ENCODE results near the gene DNASE1.

The DNASE1 gene

GRCh38 chr16:3687792-3688191 lies 33.3 kb downstream of the DNASE1 start:
- no peak overlapping the region for H3K4me3 ChIP-seq (ENCODE audit: low read depth, low read length)
- DNase-seq (ENCODE audit: low read depth, low spot score) = no peak
- TF ChIP-seq, protein P1, sequence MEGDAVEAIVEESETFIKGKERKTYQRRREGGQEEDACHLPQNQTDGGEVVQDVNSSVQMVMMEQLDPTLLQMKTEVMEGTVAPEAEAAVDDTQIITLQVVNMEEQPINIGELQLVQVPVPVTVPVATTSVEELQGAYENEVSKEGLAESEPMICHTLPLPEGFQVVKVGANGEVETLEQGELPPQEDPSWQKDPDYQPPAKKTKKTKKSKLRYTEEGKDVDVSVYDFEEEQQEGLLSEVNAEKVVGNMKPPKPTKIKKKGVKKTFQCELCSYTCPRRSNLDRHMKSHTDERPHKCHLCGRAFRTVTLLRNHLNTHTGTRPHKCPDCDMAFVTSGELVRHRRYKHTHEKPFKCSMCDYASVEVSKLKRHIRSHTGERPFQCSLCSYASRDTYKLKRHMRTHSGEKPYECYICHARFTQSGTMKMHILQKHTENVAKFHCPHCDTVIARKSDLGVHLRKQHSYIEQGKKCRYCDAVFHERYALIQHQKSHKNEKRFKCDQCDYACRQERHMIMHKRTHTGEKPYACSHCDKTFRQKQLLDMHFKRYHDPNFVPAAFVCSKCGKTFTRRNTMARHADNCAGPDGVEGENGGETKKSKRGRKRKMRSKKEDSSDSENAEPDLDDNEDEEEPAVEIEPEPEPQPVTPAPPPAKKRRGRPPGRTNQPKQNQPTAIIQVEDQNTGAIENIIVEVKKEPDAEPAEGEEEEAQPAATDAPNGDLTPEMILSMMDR (IDR thresholded peaks at IDR 0.05; ENCODE audit: low read depth, low read length) = no peak
- in situ Hi-C loops (cut with HindIII; ENCODE audit: low sequenced_read_pairs) = no loop called here

GRCh38 chr16:3689731-3690130 lies 35.2 kb downstream of the DNASE1 start:
- no peak for DNase-seq (ENCODE audit: low read depth, low spot score)
- no peak overlapping the region for H3K4me3 ChIP-seq (ENCODE audit: low read depth, low read length)
- in situ Hi-C loops (cut with HindIII; ENCODE audit: low sequenced_read_pairs) = no loop called here
- TF ChIP-seq, protein P1 (IDR thresholded peaks at IDR 0.05; ENCODE audit: low read depth, low read length) = no peak

DNA sequence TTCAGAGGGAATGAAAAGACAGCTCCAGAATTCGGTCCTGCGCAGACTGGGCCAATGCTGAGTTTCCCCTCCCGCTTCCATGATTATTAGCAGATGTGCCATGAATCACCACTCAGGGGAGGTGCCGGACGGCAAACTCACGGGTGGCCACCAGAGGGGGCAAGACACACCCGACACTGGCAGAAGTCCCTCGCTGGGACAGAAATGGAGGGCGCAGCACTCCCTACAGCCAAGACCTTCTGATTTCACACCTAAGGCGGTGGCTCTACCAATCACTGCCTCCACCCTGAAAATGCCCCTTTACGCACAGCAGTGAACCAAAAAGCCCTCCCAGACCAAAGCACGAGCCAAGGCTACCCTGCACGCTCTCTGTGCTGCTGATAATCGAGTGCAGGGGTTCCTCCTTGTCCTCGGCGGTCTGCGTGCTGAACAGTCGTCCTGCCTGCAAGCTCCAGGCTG lies 36.0 kb downstream of the DNASE1 start:
- TF ChIP-seq, protein P1 (IDR thresholded peaks at IDR 0.05; ENCODE audit: low read depth, low read length) = peak; percentile 94
- no peak overlapping the region for H3K4me3 ChIP-seq (ENCODE audit: low read depth, low read length)
- in situ Hi-C loops (cut with HindIII; ENCODE audit: low sequenced_read_pairs) = no loop called here
- peak; percentile 95 for DNase-seq (ENCODE audit: low read depth, low spot score)

GRCh38 chr16:3690980-3691720 lies 36.7 kb downstream of the DNASE1 start:
- in situ Hi-C loops (cut with HindIII; ENCODE audit: low sequenced_read_pairs) = no loop called here
- peak; percentile 18 for DNase-seq (ENCODE audit: low read depth, low spot score)
- no peak overlapping the region for H3K4me3 ChIP-seq (ENCODE audit: low read depth, low read length)
- TF ChIP-seq, protein P1 (IDR thresholded peaks at IDR 0.05; ENCODE audit: low read depth, low read length) = no peak

GRCh38 chr16:3691761-3692160 lies 37.3 kb downstream of the DNASE1 start:
- no peak overlapping the region for H3K4me3 ChIP-seq (ENCODE audit: low read depth, low read length)
- DNase-seq (ENCODE audit: low read depth, low spot score) = no peak
- in situ Hi-C loops (cut with HindIII; ENCODE audit: low sequenced_read_pairs) = no loop called here
- TF ChIP-seq, protein P1 (IDR thresholded peaks at IDR 0.05; ENCODE audit: low read depth, low read length) = no peak

DNA sequence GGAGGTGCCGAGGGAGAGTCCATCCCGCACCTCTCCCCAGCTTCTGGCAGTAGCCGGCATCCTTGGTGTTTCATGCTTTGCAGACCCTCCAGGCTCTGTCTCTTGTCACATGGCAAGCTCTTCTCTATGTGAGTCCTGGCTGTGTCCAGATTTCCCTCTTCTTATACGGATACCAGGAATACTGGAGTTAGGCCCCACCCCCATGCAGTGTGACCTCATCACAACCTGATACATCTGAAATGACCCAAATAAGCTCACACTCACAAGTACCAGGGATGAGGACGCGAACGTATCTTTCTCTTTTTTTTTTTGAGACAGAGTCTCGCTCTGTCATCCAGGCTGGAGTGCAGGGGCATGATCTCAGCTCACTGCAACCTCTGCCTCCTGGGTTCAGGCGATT lies 39.6 kb downstream of the DNASE1 start:
- no peak for DNase-seq (ENCODE audit: low read depth, low spot score)
- TF ChIP-seq, protein P1 (IDR thresholded peaks at IDR 0.05; ENCODE audit: low read depth, low read length) = no peak
- H3K4me3 ChIP-seq (ENCODE audit: low read depth, low read length) = no peak overlapping the region
- in situ Hi-C loops (cut with HindIII; ENCODE audit: low sequenced_read_pairs) = no loop called here

All from astrocyte of the spinal cord (primary cell).